ENCODE results near the gene KCNN3.

The KCNN3 gene

DNA sequence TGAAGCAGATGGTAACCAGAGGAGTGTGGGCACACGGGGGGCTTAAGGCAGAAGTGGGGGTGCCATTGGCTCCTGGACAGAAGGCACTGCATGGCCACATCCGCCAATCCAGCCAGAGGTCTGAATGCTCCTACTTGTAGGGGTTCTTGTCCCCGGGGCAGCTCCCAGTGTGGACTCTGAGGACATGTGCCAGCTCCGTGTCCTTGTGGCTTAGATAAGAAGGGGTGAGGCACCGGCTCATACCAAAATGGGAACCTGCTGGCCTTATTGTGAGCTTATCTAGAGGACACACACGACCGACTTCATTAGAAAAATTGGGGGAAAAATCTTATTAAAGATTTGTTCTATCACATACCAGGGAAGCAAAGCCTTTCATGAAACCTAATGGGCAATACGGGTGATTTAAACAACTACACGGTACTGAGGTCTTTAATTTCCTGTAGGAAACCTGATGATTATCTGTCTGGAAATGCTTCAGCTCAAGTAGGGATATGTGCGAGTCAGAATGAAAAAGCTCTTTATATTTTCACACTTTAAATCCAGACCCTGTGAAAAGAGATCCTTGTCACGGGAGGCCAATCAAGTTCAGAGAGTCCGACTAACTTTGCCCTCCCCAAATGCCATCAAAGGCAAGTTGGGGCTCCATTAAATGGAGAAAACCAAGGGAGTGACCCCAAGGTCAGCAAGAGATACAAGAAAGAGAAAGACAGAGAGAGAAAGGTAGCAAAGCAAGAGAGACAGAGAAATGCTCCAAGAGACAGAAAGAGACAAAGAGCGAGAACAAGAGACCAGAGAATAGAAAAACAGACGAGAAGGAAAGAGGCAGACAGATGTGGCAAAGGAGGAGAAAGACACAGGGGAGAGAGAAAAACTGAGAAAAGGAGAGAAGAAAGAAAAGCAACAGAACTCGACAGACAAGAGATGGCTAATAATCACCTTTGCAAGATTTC lies 14.1 kb upstream of the KCNN3 start:
- no peak for TF ChIP-seq POU2F2 (IDR thresholded peaks at IDR 0.05; ENCODE audit: low read depth, low read length)
- TF ChIP-seq SPI1 (IDR thresholded peaks at IDR 0.05; ENCODE audit: low read depth, low read length), result no peak
- TF ChIP-seq TAF1 (IDR thresholded peaks at IDR 0.05; ENCODE audit: low read depth, low read length), result no peak
- TF ChIP-seq POLR2A (IDR thresholded peaks at IDR 0.05; ENCODE audit: low read depth, low read length), result no peak
- TF ChIP-seq POLR2AphosphoS5 (IDR thresholded peaks at IDR 0.05; ENCODE audit: low read depth, low read length), result no peak
- no peak for TF ChIP-seq PAX5 (IDR thresholded peaks at IDR 0.05; ENCODE audit: insufficient read depth, low read length, severe bottlenecking)
- FAIRE-seq, result no peak
- DNase-seq (ENCODE audit: insufficient read length, low spot score), result no peak

DNA sequence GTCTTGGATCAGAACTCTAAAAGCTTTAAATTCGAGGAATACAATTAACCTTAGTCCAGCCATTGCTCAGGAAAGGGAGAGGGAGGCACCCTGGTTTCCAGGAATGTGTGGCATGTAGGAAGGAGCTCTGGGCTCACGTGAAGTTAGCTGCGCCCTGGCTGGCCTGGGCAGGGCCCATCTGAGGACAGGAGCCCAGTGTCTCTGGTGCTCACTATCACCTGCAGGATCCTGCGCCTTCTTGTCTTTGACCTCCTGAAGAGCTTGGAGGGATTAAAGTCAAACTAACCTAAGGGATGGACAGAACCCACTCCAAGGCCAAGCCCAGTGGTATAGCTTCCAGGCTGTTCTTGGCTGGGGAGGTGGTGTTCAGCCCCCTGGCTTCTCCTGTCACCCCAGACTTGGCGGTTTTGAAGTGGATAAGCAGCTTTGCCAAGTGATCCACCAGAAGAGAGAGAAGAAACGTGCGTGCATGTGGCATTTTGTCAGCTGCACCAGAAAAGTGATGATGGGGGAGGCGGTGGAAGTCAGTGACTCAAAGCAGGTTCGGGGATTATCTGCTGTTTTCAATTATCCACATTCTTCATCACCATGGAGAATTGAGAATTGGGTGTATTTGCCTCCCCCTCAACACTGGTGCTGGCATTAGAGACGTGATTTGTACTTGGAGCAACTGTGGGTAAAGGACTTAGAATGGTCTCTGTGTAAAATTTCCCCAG lies 11.9 kb upstream of the KCNN3 start:
- TF ChIP-seq POLR2A (IDR thresholded peaks at IDR 0.05; ENCODE audit: low read depth, low read length) (no peak), SPI1 (IDR thresholded peaks at IDR 0.05; ENCODE audit: low read depth, low read length) (no peak), TAF1 (IDR thresholded peaks at IDR 0.05; ENCODE audit: low read depth, low read length) (no peak), PAX5 (IDR thresholded peaks at IDR 0.05; ENCODE audit: insufficient read depth, low read length, severe bottlenecking) (no peak), POLR2AphosphoS5 (IDR thresholded peaks at IDR 0.05; ENCODE audit: low read depth, low read length) (no peak)
- FAIRE-seq (no peak), DNase-seq (ENCODE audit: insufficient read length, low spot score) (no peak)

GRCh38 chr1:154880671-154881070 lies 10.6 kb upstream of the KCNN3 start:
- no peak for TF ChIP-seq TAF1 (IDR thresholded peaks at IDR 0.05; ENCODE audit: low read depth, low read length)
- no peak for TF ChIP-seq POLR2A (IDR thresholded peaks at IDR 0.05; ENCODE audit: low read depth, low read length)
- TF ChIP-seq POU2F2 (IDR thresholded peaks at IDR 0.05; ENCODE audit: low read depth, low read length), result no peak
- no peak for TF ChIP-seq SPI1 (IDR thresholded peaks at IDR 0.05; ENCODE audit: low read depth, low read length)
- TF ChIP-seq POLR2AphosphoS5 (IDR thresholded peaks at IDR 0.05; ENCODE audit: low read depth, low read length), result no peak
- no peak for TF ChIP-seq PAX5 (IDR thresholded peaks at IDR 0.05; ENCODE audit: insufficient read depth, low read length, severe bottlenecking)
- no peak for FAIRE-seq
- no peak for DNase-seq (ENCODE audit: insufficient read length, low spot score)

DNA sequence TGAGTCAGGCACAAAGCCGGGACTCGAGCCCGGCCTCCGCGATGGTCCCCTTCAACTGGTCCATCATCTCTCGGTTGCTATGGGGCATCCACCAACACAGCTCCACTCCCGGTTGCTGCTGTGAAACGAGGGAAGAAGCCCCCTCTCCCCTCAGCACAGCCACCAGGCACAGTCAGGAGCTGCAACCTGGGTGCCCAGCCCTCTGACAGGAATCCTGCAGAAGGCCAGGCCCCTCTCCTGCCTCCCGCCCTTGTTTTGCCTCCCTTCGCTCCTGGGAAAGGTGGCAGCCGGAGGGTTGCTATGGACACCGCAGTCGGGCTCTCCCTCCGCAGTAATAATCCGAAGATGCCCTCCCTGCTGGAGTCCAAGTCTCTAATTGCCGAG lies 8.9 kb upstream of the KCNN3 start:
- TF ChIP-seq PAX5 (IDR thresholded peaks at IDR 0.05; ENCODE audit: insufficient read depth, low read length, severe bottlenecking), result no peak
- TF ChIP-seq TAF1 (IDR thresholded peaks at IDR 0.05; ENCODE audit: low read depth, low read length), result no peak
- no peak for TF ChIP-seq POU2F2 (IDR thresholded peaks at IDR 0.05; ENCODE audit: low read depth, low read length)
- TF ChIP-seq POLR2A (IDR thresholded peaks at IDR 0.05; ENCODE audit: low read depth, low read length), result no peak
- DNase-seq (ENCODE audit: insufficient read length, low spot score) (no peak), FAIRE-seq (no peak)

- DNase-seq (ENCODE audit: insufficient read length, low spot score) (peak; percentile 76), FAIRE-seq (peak; percentile 98)
- TF ChIP-seq POU2F2 (IDR thresholded peaks at IDR 0.05; ENCODE audit: low read depth, low read length) (0 out of 2 replicates have a peak, but pooled peaks have one; percentile 52), POLR2AphosphoS5 (IDR thresholded peaks at IDR 0.05; ENCODE audit: low read depth, low read length) (no peak)
Observed at GRCh38 chr1:154878371-154879037, 8.4 kb upstream of the KCNN3 start.

DNA sequence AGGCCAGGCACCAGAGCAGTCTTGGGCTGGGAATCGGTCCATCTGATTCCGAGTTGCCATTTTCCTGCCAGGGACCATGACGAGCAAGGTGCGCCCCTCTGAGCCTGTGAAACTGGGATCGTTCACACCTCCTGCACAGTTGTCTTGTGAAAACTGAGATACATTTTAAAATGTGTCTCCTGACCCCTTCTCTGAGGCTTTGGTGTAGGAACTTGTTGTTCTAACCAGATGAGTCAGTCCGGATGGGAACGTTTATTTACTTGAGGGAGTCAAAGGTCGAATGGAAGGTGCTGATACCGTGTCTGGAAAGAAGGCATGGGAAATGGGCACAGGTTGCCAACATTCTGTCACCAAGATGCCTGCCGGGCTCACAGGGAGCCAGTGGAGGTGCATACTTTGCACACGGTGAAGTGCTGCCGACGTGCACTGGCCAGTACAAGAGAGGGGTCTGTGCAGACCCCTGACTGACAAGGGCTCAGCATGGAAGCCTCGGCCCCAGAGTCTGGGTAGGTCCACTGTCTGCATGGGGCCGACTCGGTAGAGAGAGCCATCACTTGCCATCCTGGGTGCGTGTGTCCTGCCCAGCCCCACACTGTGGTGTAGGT lies 7.4 kb upstream of the KCNN3 start:
- FAIRE-seq, result no peak
- no peak for DNase-seq (ENCODE audit: insufficient read length, low spot score)
- TF ChIP-seq SPI1 (IDR thresholded peaks at IDR 0.05; ENCODE audit: low read depth, low read length) (no peak), PAX5 (IDR thresholded peaks at IDR 0.05; ENCODE audit: insufficient read depth, low read length, severe bottlenecking) (no peak), POU2F2 (IDR thresholded peaks at IDR 0.05; ENCODE audit: low read depth, low read length) (no peak), POLR2AphosphoS5 (IDR thresholded peaks at IDR 0.05; ENCODE audit: low read depth, low read length) (no peak), TAF1 (IDR thresholded peaks at IDR 0.05; ENCODE audit: low read depth, low read length) (no peak), POLR2A (IDR thresholded peaks at IDR 0.05; ENCODE audit: low read depth, low read length) (no peak)

GRCh38 chr1:154876842-154877369 lies 6.8 kb upstream of the KCNN3 start:
- no peak for TF ChIP-seq PAX5 (IDR thresholded peaks at IDR 0.05; ENCODE audit: insufficient read depth, low read length, severe bottlenecking)
- TF ChIP-seq SPI1 (IDR thresholded peaks at IDR 0.05; ENCODE audit: low read depth, low read length), result no peak
- no peak for TF ChIP-seq POLR2AphosphoS5 (IDR thresholded peaks at IDR 0.05; ENCODE audit: low read depth, low read length)
- TF ChIP-seq POU2F2 (IDR thresholded peaks at IDR 0.05; ENCODE audit: low read depth, low read length), result no peak
- no peak for TF ChIP-seq TAF1 (IDR thresholded peaks at IDR 0.05; ENCODE audit: low read depth, low read length)
- TF ChIP-seq POLR2A (IDR thresholded peaks at IDR 0.05; ENCODE audit: low read depth, low read length), result no peak
- FAIRE-seq (no peak), DNase-seq (ENCODE audit: insufficient read length, low spot score) (no peak)

DNA sequence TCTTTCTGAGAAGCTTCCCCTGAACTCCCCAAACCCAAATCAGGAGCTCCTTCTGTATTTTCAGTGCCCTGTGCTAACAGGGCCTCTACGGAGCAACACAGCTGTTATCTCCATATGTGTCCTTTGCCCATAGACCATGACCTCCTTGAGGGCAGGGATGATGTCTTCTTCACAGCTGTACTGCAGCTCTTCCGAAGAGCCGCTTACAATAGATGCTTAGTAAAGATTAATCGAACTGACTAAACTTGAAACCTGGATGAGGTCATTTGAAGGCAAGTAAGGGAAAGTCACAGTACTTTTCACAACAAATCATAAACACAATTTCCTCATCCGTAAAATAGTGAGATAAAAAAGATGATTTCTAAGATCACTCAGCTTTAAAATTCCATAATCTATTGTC lies 4.4 kb upstream of the KCNN3 start:
- DNase-seq (ENCODE audit: insufficient read length, low spot score) (no peak), FAIRE-seq (no peak)
- TF ChIP-seq POLR2AphosphoS5 (IDR thresholded peaks at IDR 0.05; ENCODE audit: low read depth, low read length) (no peak), TAF1 (IDR thresholded peaks at IDR 0.05; ENCODE audit: low read depth, low read length) (no peak), POLR2A (IDR thresholded peaks at IDR 0.05; ENCODE audit: low read depth, low read length) (no peak), SPI1 (IDR thresholded peaks at IDR 0.05; ENCODE audit: low read depth, low read length) (no peak), PAX5 (IDR thresholded peaks at IDR 0.05; ENCODE audit: insufficient read depth, low read length, severe bottlenecking) (no peak), POU2F2 (IDR thresholded peaks at IDR 0.05; ENCODE audit: low read depth, low read length) (no peak)

All from GM12891 (cell line).